Spinal cord (tissue), 10 donors: Measurements from ENCODE around the gene NPEPL1. TPM values are rescaled to one million over a fixed set of nuclear protein-coding genes. Genes with fewer than 3 reads are reported as not detected.

ENCODE experiments used
- DNase-seq, 6 donors: peaks; one replicate each; pipeline versions ENCODE4 v3.0.0 to v3.0.0-alpha.2; 2013 to 2015; ENCODE audit warnings: low spot score in 6 of 6, low read depth in 4 of 6
- H3K27ac ChIP-seq: one replicate; pipeline ENCODE4 v1.5.1; 2013; ENCODE audit warnings: low read depth, low read length, control low read depth
- H3K27me3 ChIP-seq: one replicate; pipeline ENCODE4 v1.6.1; 2013; ENCODE audit warnings: low read length; ENCODE audit not compliant: control insufficient read depth, insufficient read depth
- H3K36me3 ChIP-seq: one replicate; pipeline ENCODE4 v1.6.1; 2013; ENCODE audit warnings: low read length; ENCODE audit not compliant: control insufficient read depth, insufficient read depth
- H3K4me1 ChIP-seq: one replicate; pipeline ENCODE4 v1.6.1; 2013; ENCODE audit warnings: low read length; ENCODE audit not compliant: control insufficient read depth, insufficient read depth
- H3K4me3 ChIP-seq: one replicate; pipeline ENCODE4 v1.5.1; 2013; ENCODE audit warnings: low read depth, low read length, control low read depth
- H3K9me3 ChIP-seq: one replicate; pipeline ENCODE4 v1.6.1; 2013; ENCODE audit warnings: low read length; ENCODE audit not compliant: control insufficient read depth, insufficient read depth
- WGBS: methylation state at CpG from one replicate; pipeline ENCODE4 v1.1.5; 2013; ENCODE audit warnings: missing lambda C conversion rate; ENCODE audit not compliant: insufficient coverage; 5-methylcytosine and 5-hydroxymethylcytosine counted together
- polyA plus RNA-seq, 2 donors: library from polyadenylated mRNA; unstranded; fragments of 120-200 nt; gene quantifications; one replicate each; pipeline ENCODE4 v1.2.1, GENCODE V29; 2013; ENCODE audit not compliant: insufficient read length in 2 of 2
- total RNA-seq, 2 donors: library from RNA; depleted of rRNA in 1 of 2; stranded (reverse); fragments of 120-200 nt in 1 of 2; fragments of >200 nt in 1 of 2; gene quantifications; one replicate each; pipeline versions ENCODE4 v1.2.3 to v1.2.4, GENCODE V29; 2013 to 2014
- donor health status: healthy.

Gene NPEPL1
- total and polyA plus RNA-seq, 4 donors = 10.7 to 56.6 (median 37.1) TPM

DNA sequence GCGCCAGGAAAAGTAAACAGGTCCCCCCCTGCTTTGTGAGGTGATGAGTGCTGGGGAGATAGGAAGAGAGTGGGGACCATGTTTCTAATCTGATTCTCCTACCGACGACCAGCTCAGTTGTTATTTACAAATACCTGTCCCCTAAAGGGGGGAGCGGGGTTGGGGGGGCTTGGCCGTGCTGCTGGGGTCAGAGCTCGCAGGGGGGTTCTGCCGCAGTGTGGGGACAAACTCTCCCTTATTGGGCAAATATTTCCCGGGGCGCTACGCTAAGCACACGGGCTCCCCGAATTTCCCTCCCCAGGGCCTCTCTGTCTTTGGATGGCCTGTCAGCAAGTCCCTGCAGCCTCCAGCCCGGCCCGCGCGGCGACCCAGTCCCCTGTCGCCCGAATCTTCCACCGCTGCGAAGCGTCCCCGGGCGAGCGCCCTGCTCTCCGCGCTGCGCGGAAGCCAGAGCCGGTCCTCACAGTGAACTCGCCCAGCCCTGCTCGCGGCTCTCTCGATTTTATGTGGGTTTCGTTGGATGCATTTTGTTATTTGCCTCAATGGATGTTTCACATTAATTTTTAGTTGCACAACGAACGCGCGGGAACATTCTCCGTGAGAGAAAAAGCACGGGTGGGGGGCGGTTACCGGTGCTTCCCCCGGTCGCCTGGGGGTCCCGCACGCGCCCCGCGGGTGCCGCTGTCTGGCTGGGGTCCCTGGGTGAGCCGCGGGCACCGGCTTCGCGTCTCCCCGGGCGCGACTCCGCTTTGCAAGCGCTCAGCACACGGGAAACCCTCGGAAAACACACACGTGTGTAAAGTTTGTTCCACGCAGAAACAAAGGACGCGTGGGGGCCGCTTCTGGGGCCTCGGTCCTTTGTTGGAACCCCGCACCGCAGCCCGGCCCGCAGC lies 43.1 kb upstream of the NPEPL1 start:
- peak overlapping the region; percentile 33 for H3K4me3 ChIP-seq
- H3K27ac ChIP-seq = no peak overlapping the region
- H3K9me3 ChIP-seq = no peaks in the 10 kb centered on the region

DNA sequence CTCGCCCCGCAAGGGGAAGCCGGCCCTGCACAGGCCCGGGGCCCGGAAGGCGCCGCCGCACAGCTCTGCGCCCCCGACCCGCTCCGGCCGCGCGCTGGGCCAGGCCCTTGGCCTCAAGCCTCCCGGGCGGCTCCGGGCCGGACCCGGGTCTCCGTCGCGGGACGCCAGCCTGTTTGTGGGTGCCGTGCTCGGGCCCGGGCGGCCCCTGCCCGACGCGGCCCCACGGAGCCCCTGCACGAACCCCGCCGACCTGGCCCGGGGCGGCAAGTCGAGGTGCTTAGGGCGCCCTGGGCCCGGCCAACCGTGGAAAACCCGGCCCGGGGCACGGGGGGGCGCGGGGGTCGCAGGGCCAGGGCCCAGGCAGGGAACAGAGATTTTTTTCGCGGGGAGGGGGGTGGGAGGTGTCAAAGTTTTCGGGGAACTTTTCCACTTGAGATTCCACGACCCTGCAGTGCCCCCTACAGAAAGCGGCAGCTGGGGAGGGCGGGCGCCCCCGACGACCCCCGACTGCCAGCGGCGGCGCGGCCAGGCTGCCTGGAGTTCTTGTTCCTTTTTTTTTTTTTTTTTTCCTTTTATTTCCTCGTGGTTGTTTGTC lies 42.3 kb upstream of the NPEPL1 start:
- Histone ChIP-seq H3K4me1 (peaks cover 28% of the 10 kb centered on the region), H3K27me3 (no peaks in the 10 kb centered on the region), H3K9me3 (no peaks in the 10 kb centered on the region), H3K36me3 (no peaks in the 10 kb centered on the region), H3K4me3 (peak overlapping the region; percentile 98), H3K27ac (peak overlapping the region; percentile 97)
- no peak for DNase-seq
- under 1% methylated on average over 57 of the region's 62 CpGs for WGBS

More for the DNA sequence above, 43.1 kb upstream of the NPEPL1 start:
- Histone ChIP-seq H3K4me1 (peaks cover 29% of the 10 kb centered on the region), H3K27me3 (no peaks in the 10 kb centered on the region), H3K36me3 (no peaks in the 10 kb centered on the region)
- peak in 2 of 6 donors; percentile 55 to 56 for DNase-seq
- WGBS = 3% methylated on average over 70 of the region's 73 CpGs

DNA sequence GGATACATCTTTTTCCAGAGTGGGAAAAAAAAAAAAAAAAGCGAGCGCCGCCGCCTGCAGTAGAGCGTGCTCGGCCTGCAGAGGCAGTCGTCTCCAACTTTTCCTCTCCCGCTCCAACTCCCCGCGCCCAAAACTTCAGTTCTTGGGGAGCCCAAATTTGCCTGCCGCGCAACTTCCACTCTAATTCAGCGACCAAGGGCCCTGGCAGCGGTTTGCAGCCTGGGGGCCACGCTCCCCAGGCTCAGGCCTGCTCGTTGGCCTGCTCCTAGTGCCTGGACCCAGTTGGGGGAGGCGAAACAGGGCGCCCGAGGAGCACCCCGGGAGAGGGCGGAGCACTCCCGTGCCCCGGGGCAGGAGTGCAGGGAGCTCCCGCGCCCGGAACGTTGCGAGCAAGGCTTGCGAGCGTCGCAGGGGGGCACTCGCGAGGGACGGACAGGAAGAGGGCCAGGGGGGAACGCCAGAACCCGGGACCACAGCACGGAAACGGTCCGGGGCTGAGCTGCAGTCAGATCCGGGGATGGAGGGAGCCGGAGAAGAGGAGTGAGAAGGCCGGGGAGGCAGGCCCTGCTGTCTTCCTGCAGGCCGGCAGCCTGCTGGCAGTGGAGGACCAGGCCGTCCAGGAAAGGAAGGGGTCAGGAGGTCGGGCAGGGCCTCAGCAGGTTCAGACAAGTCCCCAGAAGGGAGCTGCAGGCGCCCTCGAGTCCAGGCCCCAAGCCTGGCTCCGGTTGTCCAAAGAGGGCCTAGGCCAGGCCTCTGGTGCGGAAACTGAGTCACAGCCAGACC lies 41.6 kb upstream of the NPEPL1 start, which contains the start of gene STX16:
TSS of gene STX16 (plus strand) at position 508 of the 783 bp plus-strand sequence. CDS start 724 bp downstream, outside the sequence.
- Histone ChIP-seq H3K4me1 (peaks cover 26% of the 10 kb centered on the region), H3K9me3 (no peaks in the 10 kb centered on the region), H3K27ac (peak within 1 kb of the TSS; percentile 97), H3K4me3 (peak within 1 kb of the TSS; percentile 98), H3K27me3 (no peaks in the 10 kb centered on the region), H3K36me3 (no peaks in the 10 kb centered on the region)
- WGBS = under 1% methylated on average over 49 of the region's 49 CpGs
- peak; percentile 71 to 96 (median 86) for DNase-seq

DNA sequence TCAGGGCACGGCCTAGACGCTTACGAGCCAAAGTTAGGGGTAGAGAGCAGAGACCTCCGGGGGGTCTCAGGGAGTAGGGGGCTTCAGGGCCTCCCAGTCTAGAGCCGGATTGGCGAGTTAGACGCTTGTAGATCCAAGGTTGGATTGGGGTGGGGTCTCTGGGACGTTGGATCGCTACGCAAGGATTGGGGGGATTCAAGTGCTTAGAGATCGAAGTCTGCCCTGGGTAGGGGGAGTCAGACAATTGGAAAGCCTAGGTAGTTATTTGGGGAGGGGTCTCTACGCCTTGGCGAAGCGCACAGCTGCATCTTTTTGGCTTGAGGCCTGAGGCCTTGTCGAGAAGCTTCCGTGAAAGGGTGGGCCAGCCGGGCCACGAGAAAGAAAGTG lies 41.0 kb upstream of the NPEPL1 start:
- DNase-seq = peak; percentile 90 to 99 (median 95)
- H3K36me3 ChIP-seq = no peaks in the 10 kb centered on the region
- peaks cover 22% of the 10 kb centered on the region for H3K4me1 ChIP-seq
- no peaks in the 10 kb centered on the region for H3K9me3 ChIP-seq
- H3K27ac ChIP-seq = peak overlapping the region; percentile 97
- H3K27me3 ChIP-seq = no peaks in the 10 kb centered on the region
- WGBS = 0% methylated on average over 18 of the region's 18 CpGs
- H3K4me3 ChIP-seq = peak overlapping the region; percentile 98

DNA sequence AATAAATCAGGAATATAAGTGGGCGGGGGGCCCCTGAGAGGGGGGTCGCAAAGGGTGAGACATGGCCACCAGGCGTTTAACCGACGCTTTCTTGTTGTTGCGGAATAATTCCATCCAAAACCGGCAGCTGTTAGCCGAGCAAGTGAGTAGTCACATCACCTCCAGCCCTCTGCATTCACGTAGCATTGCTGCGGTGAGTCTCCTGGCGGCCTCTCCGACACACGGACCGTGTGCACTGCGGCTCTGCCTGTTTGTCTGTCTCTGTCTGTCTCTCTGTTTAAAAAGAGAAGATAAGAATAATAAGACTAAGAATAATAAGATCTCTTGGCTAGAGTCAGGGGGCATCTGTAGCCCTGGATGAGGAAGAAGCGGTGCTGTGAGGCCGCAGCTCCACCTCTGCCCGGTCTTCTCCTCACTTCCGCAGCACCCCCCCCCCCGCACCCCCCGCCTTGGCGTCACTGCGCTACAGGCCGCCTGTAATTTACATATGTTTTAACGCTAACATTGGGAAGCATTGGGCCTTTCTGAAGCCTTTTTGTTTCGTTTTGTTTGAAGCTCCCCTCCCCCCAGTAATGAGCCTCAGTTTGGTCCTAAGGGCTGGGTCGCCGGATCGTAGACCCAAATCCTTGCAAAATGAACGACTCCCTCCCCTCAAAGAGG lies 40.5 kb upstream of the NPEPL1 start:
- Histone ChIP-seq H3K4me1 (peaks cover 22% of the 10 kb centered on the region), H3K36me3 (no peaks in the 10 kb centered on the region), H3K27ac (peak overlapping the region; percentile 97), H3K4me3 (peak overlapping the region; percentile 98), H3K27me3 (no peaks in the 10 kb centered on the region), H3K9me3 (no peaks in the 10 kb centered on the region)
- WGBS = 0% methylated on average over 9 of the region's 30 CpGs
- peak in 4 of 6 donors; percentile 33 to 81 (median 66) for DNase-seq

DNA sequence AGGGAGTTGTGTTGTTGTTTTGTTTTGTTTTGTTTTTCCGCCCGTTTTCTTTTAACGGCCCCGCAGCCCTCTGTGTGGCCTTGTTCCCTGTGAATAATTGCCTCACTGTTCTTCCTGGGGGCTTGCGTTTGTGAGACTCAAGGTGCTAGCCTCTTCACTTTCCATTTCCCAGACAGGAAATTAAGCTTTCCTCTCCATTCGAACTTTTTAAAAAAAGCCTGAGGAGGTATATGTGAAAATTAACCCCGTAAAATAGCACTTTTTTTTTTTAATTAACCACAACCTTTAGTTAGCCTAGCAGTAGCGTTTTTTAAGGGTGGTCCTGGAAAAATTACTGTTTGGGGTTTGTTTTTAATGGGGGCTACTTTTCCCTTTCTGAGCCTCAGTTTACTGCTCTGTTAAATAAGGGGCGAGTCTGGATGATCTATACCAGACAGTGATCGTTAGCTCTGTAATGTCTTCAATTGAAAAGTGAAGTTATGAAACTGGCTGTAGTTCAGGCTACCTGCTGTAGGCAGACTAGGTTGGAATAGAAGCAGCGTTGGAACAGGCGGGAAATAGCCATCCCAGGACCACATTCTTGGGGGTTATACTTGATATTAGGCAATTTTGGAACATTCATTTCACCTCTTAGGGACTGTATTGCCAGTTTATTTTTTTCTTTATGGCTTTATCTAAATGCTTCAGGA lies 39.9 kb upstream of the NPEPL1 start:
- DNase-seq = peak in 1 of 6 donors; percentile 46
- Histone ChIP-seq H3K27ac (peak overlapping the region; percentile 97), H3K36me3 (no peaks in the 10 kb centered on the region), H3K4me1 (peaks cover 21% of the 10 kb centered on the region), H3K9me3 (no peaks in the 10 kb centered on the region), H3K27me3 (no peaks in the 10 kb centered on the region), H3K4me3 (peak overlapping the region; percentile 98)
- 3% methylated on average over 5 of the region's 12 CpGs for WGBS

DNA sequence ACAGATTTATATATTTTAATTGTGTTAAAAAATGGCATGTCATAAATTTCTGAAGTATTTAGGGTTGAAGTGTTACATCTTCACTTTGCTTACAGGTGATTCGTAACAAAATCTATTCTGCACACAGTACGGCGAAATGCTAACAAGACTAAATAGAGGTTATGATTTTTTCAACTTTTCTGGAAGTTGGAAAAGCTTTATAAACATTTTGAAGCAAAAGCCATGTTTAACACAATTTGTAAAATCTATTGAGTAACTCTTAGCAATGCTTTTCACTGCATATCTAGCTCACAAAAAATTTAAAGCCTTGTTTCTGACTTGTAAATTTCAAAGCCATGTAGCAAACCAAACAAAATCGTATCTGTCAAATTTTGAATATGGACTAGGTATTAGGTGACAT lies 38.3 kb upstream of the NPEPL1 start:
- peaks cover 13% of the 10 kb centered on the region for H3K4me1 ChIP-seq
- no peak overlapping the region for H3K4me3 ChIP-seq
- no peak overlapping the region for H3K27ac ChIP-seq
- H3K36me3 ChIP-seq = no peaks in the 10 kb centered on the region
- H3K27me3 ChIP-seq = no peaks in the 10 kb centered on the region
- no peaks in the 10 kb centered on the region for H3K9me3 ChIP-seq
- WGBS = no CpG with 5 or more reads among the region's 4 CpGs
- no peak for DNase-seq

DNA sequence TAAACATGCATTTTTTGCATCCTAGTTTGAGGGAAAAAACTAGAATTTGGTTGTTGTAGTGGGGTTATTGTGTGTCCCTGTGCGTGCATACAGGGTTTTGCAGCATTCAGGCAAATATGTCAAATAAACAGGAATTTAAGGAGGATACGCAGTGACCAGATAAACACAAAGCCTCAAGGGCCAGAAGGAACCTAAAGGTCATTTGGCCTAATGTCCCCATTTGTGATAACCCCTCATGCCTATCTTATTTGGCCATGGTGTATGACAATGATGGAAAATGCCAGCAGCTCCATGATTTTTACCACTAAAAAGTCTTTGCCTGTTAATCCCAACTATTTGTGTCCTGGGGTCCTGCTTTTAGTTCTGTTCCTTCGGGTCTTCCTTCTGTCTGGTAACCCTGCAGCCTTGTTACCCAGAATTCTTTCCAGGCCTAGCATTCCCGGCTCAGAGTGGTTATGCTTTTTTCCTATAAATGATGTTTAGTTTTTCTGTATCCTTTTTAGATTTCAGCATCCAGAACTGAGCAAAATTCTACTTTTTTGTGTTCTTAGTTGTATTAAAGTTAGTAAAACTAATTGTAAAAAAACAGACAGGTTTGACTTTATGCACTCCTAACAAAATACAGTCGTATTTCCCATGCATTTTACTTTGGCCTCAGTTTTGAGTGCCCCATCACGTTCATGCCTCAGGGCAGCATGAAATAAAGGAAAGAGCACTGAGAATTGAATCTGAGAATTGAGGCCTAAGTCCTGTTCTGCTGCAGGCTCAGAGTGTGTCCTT lies 37.1 kb upstream of the NPEPL1 start:
- H3K4me3 ChIP-seq = no peak overlapping the region
- no peak overlapping the region for H3K27ac ChIP-seq
- no peaks in the 10 kb centered on the region for H3K36me3 ChIP-seq
- no peak for DNase-seq
- no peaks in the 10 kb centered on the region for H3K27me3 ChIP-seq
- peaks cover 7% of the 10 kb centered on the region for H3K4me1 ChIP-seq
- no peaks in the 10 kb centered on the region for H3K9me3 ChIP-seq
- 45% methylated on average over 3 of the region's 6 CpGs for WGBS
